OCI-LY3 (cell line): ENCODE measurements around the gene GHITM.

ENCODE experiments used
- H2AFZ ChIP-seq: fragments of 200-600, 300-600 bp; shearing (Covaris generic); 2 replicates; pipeline ENCODE4 v1.6.0; 2014; ENCODE audit warnings: antibody characterized with exemption, low read depth, low read length
- H3K27ac ChIP-seq: fragments of 200-600, 300-600 bp; sonication (generic); 2 replicates; pipeline ENCODE4 v1.5.1; 2014; ENCODE audit warnings: mild to moderate bottlenecking, low read length, moderate library complexity, mixed read lengths
- H3K27me3 ChIP-seq: fragments of 200-600, 300-600 bp; sonication (generic); 2 replicates; pipeline ENCODE4 v1.6.1; 2014; ENCODE audit warnings: low read depth, low read length, mixed read lengths
- H3K36me3 ChIP-seq: fragments of 200-600, 300-600 bp; sonication (generic); replicated peaks from 2 replicates; pipeline ENCODE3; 2014; ENCODE audit warnings: low read depth, low read length, mixed read lengths
- H3K4me1 ChIP-seq: fragments of 300-600, 200-600 bp; sonication (generic); 2 replicates; pipeline ENCODE4 v1.6.1; 2014; ENCODE audit warnings: low read length, mixed read lengths
- H3K4me2 ChIP-seq: fragments of 200-600, 300-600 bp; sonication (generic); 2 replicates; pipeline ENCODE4 v1.6.1; 2014; ENCODE audit warnings: low read length, mixed read lengths
- H3K4me3 ChIP-seq: fragments of 300-600, 200-600 bp; sonication (generic); 2 replicates; pipeline ENCODE4 v1.5.1; 2014; ENCODE audit warnings: antibody characterized with exemption, mild to moderate bottlenecking, low read length, moderate library complexity
- H3K79me2 ChIP-seq: fragments of 300-600, 200-600 bp; shearing (Covaris generic); 2 replicates; pipeline ENCODE4 v1.6.1; 2014; ENCODE audit warnings: mild to moderate bottlenecking, low read length, mixed read lengths
- H3K9ac ChIP-seq: fragments of 300-600, 200-600 bp; shearing (Covaris generic); 2 replicates; pipeline ENCODE4 v1.6.0; 2014; ENCODE audit warnings: mild to moderate bottlenecking, low read length, moderate library complexity
- H3K9me3 ChIP-seq: fragments of 200-600, 300-600 bp; shearing (Covaris generic); 2 replicates; pipeline ENCODE4 v1.6.1; 2014; ENCODE audit warnings: low read length, mixed read lengths; ENCODE audit not compliant: insufficient read depth
- H4K20me1 ChIP-seq: fragments of 200-600, 300-600 bp; sonication (generic); 2 replicates; pipeline ENCODE4 v1.6.1; 2016; ENCODE audit warnings: low read length, mixed read lengths; ENCODE audit not compliant: insufficient read depth
- EZH2phosphoT487 ChIP-seq: fragments of 200-600 bp; shearing (Covaris generic); IDR thresholded peaks from 2 replicates; pipeline ENCODE4 v1.6.1; 2018; ENCODE audit warnings: antibody characterized with exemption, mixed run types, low read depth
- TF ChIP-seq, protein P1 (sequence below): fragments of 200-600, 300-600 bp; sonication (generic); IDR thresholded peaks from 2 replicates; pipeline ENCODE4 v1.5.1; 2014; ENCODE audit warnings: antibody characterized with exemption, low read length, low read depth

The GHITM gene

DNA sequence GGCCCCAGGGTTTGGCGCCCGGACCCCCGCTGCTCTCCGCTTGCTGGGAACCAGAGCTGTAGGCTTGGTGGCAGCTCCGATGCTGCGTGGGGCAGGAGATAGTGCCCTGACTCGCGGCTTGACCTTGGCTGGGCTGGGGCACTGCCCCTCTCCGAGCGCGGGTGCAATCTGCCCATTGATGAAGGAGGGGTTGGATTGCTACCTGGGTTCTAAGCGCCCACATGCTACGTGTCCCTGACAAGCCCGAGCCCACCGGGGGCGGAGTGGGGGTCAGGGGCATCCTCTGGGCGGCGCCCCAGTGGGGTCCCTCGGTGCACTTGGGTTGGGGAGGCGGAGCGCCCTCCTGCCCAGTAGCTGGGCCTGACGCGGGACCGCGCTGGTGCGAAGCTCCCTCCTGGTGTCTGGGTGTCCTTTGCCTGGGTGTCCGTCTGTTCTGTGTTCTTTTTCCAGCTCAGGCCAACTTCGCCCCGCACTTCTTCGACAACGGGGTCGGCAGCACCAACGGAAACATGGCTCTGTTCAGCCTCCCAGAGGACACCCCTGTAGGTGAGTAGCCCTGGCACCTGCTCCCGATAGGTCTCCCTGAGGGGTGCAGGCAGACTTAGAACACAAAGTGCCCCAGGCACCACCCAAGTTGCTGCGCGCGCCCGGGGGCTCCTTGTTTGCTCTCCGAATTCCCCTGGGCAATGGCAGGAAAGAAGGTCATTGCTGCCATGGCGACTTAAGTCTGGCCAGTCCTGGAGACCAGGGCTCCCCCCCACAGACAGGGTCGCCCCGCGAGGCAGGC, 55.9 kb downstream of the GHITM start:
- no peaks in the 10 kb centered on the region for H3K79me2 ChIP-seq
- H4K20me1 ChIP-seq = no peaks in the 10 kb centered on the region
- peak overlapping the region; percentile 56; the same call in 1 of the 2 replicates for H3K4me2 ChIP-seq
- TF ChIP-seq, protein P1, sequence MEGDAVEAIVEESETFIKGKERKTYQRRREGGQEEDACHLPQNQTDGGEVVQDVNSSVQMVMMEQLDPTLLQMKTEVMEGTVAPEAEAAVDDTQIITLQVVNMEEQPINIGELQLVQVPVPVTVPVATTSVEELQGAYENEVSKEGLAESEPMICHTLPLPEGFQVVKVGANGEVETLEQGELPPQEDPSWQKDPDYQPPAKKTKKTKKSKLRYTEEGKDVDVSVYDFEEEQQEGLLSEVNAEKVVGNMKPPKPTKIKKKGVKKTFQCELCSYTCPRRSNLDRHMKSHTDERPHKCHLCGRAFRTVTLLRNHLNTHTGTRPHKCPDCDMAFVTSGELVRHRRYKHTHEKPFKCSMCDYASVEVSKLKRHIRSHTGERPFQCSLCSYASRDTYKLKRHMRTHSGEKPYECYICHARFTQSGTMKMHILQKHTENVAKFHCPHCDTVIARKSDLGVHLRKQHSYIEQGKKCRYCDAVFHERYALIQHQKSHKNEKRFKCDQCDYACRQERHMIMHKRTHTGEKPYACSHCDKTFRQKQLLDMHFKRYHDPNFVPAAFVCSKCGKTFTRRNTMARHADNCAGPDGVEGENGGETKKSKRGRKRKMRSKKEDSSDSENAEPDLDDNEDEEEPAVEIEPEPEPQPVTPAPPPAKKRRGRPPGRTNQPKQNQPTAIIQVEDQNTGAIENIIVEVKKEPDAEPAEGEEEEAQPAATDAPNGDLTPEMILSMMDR = no peak
- TF ChIP-seq EZH2phosphoT487 = no peak
- no peak overlapping the region for H3K4me3 ChIP-seq
- H3K4me1 ChIP-seq = peaks cover 4% of the 10 kb centered on the region; the same call in 1 of the 2 replicates
- H3K27me3 ChIP-seq = no peaks in the 10 kb centered on the region
- no peak overlapping the region for H2AFZ ChIP-seq
- H3K9ac ChIP-seq = no peak overlapping the region
- H3K9me3 ChIP-seq = no peaks in the 10 kb centered on the region
- H3K36me3 ChIP-seq = no peaks in the 10 kb centered on the region
- no peak overlapping the region for H3K27ac ChIP-seq

- Histone ChIP-seq H3K79me2 (no peaks in the 10 kb centered on the region), H3K27ac (no peak overlapping the region), H4K20me1 (no peaks in the 10 kb centered on the region), H3K36me3 (no peaks in the 10 kb centered on the region), H3K4me3 (no peak overlapping the region), H3K4me2 (no peak overlapping the region), H2AFZ (no peak overlapping the region), H3K4me1 (peaks cover 11% of the 10 kb centered on the region), H3K9me3 (no peaks in the 10 kb centered on the region), H3K27me3 (no peaks in the 10 kb centered on the region), H3K9ac (no peak overlapping the region)
- no peak for TF ChIP-seq EZH2phosphoT487
- TF ChIP-seq, protein P1 = no peak
Observed at GRCh38 chr10:84196083-84196482, 56.8 kb downstream of the GHITM start.

GRCh38 chr10:84196941-84197340, 57.6 kb downstream of the GHITM start:
- peaks cover 18% of the 10 kb centered on the region for H3K4me1 ChIP-seq
- H3K27ac ChIP-seq = no peak overlapping the region
- H3K9ac ChIP-seq = no peak overlapping the region
- H3K4me3 ChIP-seq = no peak overlapping the region
- TF ChIP-seq, protein P1 = no peak
- no peak for TF ChIP-seq EZH2phosphoT487
- H4K20me1 ChIP-seq = no peaks in the 10 kb centered on the region
- H3K36me3 ChIP-seq = no peaks in the 10 kb centered on the region
- no peaks in the 10 kb centered on the region for H3K9me3 ChIP-seq
- H3K27me3 ChIP-seq = no peaks in the 10 kb centered on the region
- H3K79me2 ChIP-seq = no peaks in the 10 kb centered on the region
- H3K4me2 ChIP-seq = no peak overlapping the region
- no peak overlapping the region for H2AFZ ChIP-seq

GRCh38 chr10:84197643-84198042, 58.3 kb downstream of the GHITM start:
- Histone ChIP-seq H3K9ac (no peak overlapping the region), H3K4me1 (peaks cover 18% of the 10 kb centered on the region), H4K20me1 (no peaks in the 10 kb centered on the region), H2AFZ (no peak overlapping the region), H3K4me2 (no peak overlapping the region), H3K36me3 (no peaks in the 10 kb centered on the region), H3K27me3 (no peaks in the 10 kb centered on the region), H3K79me2 (no peaks in the 10 kb centered on the region), H3K27ac (no peak overlapping the region), H3K4me3 (no peak overlapping the region), H3K9me3 (no peaks in the 10 kb centered on the region)
- no peak for TF ChIP-seq EZH2phosphoT487
- TF ChIP-seq, protein P1 = no peak
